Fibroblast of skin of abdomen (primary cell): ENCODE results near the gene PTBP1.
"Not testable (repeated sequence)": the region's sequence is repeated elsewhere in the genome, so short reads cannot be mapped to it uniquely, and the experiment has no call there.

Source experiments
- DNase-seq: peaks from one replicate; pipeline ENCODE4 v3.0.0-alpha.2; 2013

Gene PTBP1

DNA sequence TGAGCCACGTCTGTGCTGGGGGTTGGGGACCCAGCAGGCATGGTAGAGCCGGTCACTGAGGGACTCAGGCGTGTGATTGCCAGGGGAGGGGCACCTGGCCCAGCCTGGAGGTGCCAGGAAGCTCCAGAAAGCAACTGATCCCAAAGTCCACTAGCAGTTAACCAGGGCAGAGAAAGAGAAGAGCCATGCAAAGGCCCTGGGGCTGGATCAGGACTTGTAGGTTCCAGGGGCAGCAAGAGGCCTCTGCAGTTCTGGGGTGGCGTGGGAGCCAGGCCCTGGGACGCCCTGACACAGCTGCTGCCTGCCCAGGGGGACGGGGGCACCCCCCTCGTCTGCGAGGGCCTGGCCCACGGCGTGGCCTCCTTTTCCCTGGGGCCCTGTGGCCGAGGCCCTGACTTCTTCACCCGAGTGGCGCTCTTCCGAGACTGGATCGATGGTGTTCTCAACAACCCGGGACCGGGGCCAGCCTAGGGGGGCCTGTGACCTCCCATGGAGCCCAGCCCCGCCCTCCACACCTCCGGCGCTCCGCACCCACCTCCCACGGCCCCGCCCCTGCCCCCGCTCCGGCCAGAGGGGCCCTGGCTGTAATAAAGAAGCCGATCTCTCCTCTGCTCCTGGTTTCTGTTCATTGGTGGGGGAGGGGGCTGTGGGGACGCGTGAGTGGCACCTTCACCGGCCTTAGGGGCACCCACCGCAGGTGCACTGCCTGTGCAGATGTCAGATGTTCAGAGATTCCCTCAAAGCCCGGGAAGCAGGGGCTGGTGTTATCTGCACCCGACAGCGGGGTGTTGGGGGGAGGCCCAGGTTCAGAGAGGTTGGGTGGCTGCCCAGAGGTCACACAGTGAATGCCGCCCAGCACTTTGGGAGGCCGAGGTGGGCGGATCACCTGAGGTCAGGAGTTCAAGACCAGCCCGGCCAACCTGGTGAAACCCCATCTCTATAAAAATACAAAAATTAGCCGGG, 34.4 kb downstream of the PTBP1 start:
- DNase-seq: no peak

DNA sequence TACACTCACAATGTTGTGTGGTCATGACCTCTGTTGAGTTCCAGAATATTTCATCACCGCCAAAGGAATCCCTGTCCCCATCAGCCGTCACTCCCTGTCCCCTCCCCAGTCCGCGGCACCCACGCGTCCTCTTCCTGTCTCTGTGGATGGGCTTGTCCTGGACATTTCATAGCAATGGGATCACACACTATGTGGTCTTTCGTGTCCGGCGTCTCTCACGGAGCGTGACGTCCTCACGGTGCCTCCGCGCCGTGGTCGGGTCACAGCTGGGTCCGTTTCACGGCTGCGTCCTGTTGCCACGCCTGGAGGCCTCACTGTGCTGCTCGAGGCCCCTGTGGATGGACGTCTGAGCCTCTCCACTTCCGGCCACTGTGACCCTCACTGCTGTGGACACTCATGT, 37.0 kb downstream of the PTBP1 start:
- DNase-seq: no peak

DNA sequence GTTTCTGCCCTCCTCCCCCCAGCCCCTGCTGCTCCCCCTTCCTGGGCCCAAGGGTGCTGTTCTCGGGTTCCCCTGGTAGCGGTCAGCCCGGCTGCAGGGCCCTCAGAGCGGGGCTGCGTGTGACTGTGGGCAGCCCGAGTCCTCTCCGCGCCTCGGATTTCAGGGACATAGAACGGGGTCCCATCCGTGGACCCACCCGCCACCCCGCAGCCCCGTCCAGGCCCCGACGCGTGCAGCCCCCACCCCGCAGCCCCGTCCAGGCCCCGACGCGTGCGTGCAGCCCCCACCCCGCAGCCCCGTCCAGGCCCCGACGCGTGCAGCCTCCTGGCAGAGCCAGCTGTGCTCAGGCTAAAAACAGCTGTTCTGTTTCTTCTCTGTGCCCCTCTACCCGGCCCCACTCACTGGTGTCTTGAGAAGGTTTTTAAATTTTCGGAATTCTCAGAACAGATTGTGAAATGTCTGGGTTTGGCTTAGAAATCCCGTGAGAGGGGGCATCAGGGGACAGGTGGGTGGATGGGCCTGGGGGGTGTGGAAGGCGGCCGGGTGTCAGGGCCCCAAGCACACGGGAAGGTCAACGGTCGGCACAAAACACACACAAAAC, 38.1 kb downstream of the PTBP1 start:
- no peak for DNase-seq

DNA sequence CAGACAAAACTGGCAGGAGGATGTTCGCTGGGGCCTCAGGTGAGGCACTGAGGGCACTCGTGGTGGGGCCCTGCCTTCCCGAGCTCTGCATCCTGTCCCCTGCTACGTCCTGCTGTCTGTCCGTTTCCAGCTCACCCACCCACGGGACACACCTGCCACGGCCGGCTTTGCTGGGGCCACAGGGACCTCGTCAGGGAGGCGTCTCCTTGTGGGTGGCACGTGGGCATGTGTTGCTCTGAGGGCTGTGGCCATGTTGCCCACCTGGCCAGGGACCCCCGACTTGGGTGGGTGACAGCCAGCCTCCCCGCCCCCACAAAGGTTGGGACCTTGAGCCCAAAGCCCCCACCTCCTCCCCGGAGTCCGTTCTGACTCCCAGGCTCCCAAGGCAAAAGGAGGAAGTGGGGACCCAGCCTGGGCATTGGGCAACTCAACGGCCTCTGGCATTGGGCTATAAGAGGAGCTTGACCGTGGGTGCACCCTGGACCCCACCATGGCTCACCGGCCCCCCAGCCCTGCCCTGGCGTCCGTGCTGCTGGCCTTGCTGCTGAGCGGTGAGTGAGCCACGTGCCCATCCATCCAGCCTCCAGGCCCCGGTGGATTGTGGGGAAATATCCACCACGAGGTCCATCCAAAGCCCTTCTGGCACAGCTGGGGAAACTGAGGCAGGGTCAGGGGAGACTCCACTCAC, 43.4 kb downstream of the PTBP1 start, which contains the start of gene PRTN3:
PRTN3 (plus strand) TSS at position 481 of the 688 bp plus-strand sequence; CDS start at position 491, 10 bp downstream.
- no peak for DNase-seq

DNA sequence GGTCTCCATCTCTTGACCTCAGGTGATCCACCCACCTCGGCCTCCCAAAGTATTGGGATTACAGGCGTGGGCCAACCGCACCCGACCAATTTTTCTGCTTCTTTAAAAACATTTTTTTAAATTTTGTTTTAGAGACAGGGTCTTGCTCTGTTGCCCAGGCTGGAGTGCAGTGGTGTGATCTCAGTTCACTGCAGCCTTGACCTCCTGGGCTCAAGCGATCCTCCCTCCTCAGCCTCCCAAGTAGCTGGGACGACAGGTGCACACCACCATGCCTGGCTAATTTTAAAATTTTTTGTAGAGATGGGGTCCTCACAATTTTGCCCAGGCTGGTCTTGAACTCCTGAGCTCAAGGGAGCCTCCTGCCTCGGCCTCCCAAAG, 45.5 kb downstream of the PTBP1 start:
- not testable (repeated sequence) for DNase-seq

DNA sequence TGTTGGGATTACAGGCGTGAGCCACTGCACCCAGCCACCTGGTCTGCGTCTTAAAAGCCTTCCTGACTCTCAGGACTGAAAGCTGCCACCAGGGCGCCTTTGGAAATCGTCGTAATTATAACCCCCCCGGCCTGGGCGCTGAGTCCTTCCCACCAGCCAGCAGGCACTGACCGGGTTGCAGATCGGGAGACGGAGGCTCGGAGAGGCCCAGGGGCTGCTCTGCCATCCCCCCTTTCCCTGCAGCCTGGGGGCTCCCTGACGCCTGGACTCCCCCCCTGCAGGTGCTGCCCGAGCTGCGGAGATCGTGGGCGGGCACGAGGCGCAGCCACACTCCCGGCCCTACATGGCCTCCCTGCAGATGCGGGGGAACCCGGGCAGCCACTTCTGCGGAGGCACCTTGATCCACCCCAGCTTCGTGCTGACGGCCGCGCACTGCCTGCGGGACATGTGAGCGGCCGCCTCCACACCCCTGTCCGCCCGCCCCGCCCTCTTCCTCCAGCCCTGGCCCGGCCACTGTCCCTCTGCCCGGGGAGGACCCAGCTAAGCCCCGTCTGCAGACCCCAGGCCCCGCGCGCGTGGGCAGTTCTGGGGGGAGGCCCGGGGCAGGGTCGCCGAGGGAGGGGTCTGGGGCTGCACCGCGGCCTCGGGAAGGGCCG, 46.1 kb downstream of the PTBP1 start:
- no peak for DNase-seq

DNA sequence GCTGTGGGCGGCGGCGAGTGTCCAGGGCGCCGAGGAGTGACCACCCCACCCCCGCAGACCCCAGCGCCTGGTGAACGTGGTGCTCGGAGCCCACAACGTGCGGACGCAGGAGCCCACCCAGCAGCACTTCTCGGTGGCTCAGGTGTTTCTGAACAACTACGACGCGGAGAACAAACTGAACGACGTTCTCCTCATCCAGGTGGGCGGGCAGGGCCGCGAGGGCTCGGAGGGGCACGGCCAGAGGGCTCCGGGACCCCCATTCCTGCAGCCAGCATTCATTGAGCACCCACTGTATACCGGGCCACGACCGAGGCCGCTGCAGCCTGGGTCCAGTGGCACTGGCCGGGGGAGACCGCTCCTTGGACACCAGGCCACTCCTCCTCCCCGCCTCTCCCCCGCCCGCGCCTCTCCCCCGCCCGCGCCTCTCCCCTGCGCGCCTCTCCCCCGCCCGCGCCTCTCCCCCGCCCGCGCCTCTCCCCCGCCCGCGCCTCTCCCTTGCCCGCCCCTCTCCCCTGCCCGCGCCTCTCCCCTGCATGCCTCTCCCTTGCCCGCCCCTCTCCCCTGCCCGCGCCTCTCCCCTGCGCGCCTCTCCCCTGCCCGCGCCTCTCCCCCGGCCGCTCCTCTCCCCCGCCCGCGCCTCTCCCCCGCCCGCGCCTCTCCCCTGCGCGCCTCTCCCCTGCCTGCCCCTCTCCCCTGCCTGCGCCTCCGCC, 46.7 kb downstream of the PTBP1 start:
- DNase-seq: no peak

DNA sequence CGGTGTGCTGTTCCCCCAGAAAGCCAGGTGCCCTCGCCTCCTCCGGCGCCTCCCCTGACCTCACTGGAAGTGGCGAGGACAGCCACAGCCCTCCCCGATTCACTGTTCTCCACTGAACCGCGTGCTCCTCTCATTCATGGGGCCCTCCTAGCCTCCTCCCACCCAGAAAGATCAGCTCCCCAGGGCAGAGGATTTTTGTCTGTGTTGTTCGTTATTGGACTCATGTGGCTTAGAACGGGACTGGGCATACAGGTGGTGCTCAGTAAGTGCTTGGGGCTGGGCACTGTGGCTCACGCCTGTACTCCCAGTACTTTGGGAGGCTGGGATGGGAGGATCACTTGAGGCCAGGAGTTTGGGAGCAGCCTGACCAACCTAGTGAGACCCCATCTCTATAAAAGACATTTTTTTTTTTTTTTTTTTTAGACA, 47.3 kb downstream of the PTBP1 start:
- DNase-seq: no peak

DNA sequence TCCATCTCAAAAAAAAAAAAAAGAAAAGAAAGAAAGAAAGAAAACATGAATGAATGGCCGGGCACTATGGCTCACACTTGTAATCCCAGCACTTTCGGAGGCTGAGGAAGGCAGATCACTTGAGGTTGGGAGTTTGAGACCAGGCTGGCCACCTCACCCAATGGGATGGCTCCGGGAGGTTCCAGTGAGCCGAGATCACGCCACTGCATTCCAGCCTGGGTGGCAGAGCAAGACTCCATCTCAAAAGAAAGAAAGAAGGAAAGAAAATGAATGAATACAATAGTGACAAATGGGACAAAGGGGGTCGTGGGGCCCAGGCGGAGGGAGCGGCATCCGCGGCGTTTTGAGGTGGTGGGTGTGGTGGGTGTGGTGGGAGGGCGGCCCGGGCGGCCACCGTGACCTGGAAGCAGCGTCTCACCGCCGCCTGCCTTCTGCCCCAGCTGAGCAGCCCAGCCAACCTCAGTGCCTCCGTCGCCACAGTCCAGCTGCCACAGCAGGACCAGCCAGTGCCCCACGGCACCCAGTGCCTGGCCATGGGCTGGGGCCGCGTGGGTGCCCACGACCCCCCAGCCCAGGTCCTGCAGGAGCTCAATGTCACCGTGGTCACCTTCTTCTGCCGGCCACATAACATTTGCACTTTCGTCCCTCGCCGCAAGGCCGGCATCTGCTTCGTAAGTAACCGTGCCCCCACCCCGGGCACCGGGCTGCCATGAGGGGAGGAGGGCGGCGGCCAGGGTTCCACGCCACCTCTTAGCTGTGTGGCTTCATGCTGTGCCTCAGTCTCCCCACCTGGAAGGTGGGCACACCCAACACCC, 48.7 kb downstream of the PTBP1 start:
- no peak for DNase-seq

DNA sequence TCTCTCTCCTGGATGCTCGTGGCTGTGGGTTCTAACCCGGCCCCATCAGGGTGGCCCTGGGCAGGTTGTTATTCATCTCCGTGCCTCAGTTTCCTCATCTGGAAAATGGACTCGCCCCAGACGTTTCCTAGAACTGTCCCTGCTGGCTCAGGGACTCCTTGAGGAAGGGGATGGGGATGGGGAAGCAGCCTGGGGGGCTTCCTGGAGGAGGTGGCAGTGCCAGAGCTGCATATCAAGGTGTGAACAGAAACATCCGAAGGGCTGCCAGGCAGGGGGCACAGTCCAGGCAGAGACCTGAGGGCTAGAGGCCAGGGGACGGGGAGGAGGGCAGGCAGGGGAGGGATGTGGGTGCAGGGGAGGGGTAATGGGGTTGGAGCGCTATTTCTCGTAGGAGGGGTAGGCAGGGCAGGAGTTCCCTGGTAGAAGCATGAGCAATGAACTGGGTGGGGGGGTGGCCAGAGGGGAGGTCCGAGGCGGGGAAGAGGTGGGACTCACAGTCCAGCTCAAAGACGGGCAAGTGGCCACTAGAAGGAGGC, 51.2 kb downstream of the PTBP1 start:
- no peak for DNase-seq

DNA sequence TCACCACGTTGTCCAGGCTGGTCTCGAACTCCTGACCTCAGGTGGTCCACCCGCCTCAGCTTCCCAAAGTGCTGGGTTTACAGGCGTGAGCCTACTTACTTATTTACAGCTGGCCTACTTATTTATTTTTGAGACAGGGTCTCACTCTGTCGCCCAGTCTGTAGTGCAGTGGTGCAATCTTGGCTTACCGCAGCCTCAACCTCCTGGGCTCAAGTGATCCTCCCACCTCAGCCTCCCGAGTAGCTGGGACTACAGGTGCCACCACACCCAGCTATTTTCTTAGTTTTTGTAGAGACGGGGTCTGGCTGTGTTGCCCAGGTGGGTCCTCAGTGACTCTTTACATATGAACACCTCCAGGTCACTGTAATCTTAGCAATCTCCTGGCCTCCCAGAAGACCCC, 51.9 kb downstream of the PTBP1 start:
- DNase-seq: not testable (repeated sequence)

DNA sequence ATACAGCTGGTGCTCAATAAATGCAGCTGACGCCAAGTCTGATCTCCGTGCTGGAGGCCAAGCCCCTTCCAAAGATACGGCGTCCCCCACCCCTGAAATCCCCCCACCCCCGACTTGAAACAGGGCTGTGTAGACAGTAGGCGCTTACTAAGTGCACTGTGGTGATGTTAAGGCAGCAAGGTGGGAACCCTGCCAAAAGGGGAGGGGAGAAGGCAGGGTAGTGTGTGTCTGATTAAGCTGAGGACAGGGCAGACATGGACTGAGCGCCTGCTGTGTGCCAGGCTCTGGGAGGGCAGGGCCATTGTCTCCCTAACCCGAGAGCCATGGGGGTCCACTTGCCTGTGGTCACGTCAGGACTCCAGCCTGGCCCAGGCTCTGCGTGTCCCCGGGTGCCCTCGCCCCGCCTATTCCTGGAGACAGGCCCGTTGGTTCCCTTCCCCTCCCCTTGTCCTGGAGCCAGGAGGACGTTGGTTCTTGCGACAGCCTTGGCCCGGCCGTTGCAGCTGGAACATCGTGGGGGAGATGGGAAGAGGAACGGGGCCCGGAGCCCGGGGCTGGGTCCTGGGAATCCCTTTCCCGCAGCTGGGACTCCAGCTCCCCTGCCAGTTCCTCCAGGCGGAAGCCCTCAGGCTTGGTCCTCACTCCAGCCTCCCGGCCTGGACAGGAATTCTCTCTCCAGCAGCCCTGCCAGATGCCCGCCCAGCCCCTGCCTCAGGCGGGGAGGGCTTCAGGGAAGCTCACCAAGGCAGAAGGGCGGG, 53.1 kb downstream of the PTBP1 start:
- peak; percentile 84 for DNase-seq

DNA sequence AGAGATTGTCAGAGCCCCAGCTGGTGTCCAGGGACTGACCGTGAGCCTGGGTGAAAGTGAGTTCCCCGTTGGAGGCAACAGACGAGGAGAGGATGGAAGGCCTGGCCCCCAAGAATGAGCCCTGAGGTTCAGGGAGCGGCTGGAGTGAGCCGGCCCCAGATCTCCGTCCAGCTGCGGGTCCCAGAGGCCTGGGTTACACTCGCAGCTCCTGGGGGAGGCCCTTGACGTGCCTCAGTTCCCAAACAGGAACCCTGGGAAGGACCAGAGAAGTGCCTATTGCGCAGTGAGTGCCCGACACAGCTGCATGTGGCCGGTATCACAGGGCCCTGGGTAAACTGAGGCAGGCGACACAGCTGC, 53.7 kb downstream of the PTBP1 start:
- no peak for DNase-seq

DNA sequence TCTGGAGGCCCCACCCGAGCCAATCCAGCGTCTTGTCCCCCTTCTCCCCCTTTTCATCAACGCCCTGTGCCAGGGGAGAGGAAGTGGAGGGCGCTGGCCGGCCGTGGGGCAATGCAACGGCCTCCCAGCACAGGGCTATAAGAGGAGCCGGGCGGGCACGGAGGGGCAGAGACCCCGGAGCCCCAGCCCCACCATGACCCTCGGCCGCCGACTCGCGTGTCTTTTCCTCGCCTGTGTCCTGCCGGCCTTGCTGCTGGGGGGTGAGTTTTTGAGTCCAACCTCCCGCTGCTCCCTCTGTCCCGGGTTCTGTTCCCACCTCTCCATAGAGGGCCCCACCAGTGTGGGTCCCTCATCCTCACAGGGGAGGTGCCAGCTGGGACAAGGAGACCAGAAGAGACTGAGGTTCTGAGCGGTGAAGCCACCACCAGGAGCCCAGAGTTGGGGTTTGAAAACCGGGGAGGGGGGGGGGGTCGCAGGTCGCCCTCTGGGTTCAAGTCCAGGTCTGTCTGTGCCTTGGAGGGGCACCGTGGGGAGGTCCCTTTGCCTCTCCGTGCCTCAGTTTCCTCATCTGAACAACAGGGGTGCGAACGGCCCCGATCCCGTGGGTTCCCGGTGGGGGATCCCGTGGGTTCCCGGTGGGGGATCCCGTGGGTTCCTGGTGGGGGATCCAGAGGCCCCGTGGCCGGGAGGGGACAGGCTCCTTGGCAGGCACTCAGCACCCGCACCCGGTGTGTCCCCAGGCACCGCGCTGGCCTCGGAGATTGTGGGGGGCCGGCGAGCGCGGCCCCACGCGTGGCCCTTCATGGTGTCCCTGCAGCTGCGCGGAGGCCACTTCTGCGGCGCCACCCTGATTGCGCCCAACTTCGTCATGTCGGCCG, 55.1 kb downstream of the PTBP1 start, which contains the start of gene ELANE:
ELANE (plus strand) TSS at position 168 of the 878 bp plus-strand sequence; CDS start at position 194, 26 bp downstream.
- no peak for DNase-seq

DNA sequence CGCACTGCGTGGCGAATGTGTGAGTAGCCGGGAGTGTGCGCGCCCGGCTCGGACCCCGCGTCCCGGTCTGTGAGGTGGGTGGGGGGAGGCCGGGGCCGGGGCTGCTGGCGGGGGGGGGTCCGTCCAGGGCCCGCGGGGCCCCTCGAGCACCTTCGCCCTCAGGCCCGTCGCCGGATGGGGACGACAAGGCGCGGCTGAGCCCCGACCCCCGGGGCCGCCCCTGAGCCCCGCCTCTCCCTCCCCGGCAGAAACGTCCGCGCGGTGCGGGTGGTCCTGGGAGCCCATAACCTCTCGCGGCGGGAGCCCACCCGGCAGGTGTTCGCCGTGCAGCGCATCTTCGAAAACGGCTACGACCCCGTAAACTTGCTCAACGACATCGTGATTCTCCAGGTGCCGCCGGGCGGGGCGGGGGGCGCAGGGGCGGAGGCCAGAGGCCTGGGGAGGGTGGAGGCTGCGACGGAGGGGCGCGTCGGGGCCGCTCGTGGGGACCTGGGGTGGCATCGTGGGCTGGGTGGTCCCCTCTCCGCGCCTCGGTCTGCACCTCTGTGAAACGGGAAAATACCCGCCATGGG, 55.8 kb downstream of the PTBP1 start:
- no peak for DNase-seq

DNA sequence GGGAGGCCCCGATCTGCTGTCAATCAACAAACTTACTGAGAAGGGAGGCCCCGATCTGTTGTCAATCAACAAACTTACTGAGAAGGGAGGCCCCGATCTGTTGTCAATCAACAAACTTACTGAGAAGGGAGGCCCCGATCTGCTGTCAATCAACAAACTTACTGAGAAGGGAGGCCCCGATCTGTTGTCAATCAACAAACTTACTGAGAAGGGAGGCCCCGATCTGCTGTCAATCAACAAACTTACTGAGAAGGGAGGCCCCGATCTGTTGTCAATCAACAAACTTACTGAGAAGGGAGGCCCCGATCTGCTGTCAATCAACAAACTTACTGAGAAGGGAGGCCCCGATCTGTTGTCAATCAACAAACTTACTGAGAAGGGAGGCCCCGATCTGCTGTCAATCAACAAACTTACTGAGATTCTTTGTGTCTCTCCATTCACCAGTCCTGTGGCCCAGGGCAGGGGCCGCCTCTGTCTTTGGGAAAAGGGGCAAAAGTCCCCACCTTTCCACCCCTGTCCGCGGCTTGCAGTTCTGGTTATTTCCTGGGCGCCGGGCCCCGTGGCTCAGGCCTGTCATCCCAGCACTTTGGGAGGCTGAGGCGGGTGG, 56.5 kb downstream of the PTBP1 start:
- not testable (repeated sequence) for DNase-seq

DNA sequence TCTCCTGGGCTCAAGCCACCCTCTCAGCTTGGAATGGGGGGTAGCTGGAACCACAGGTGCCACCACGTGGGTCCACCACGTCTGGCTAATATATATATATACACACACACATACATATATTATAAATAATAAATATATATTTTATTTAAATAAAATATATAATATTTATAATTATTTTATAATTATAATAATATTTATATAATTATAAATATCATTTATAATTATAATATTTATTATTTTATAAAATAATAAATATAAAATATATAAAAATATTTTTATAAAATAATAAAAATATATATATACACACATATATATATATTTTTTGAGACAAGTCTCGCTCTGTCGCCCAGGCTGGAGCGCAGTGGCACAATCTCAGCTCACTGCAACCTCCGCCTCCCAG, 57.3 kb downstream of the PTBP1 start:
- no peak for DNase-seq

DNA sequence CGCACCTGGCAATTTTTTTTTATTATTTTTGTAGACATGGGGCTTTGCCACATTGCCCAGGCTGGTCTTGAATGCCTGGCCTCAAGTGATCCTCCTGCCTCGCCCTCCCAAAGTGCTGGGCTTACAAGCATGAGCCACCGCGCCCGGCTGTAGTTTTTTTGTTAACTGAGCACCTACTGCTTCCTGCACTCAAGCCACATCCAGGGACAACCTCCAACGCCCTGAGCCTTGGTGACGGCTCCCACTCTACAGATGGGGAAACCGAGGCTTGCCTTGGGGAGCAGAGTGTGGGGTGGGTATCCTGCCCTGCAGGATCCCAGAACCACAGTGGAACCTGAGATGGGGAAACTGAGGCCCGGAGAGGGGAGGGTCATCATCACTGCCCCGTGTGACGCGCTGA, 57.9 kb downstream of the PTBP1 start:
- no peak for DNase-seq
